CD14-positive monocyte (primary cell): ENCODE results near the gene CTNNA2. TPM values are rescaled to one million over a fixed set of nuclear protein-coding genes. Genes with fewer than 3 reads are reported as not detected.

Source experiments
- DNase-seq, 3 donors: peaks; one replicate each; pipeline ENCODE4 v3.0.0-alpha.2; 2011 to 2022
- H2AFZ ChIP-seq: 2 replicates; pipeline ENCODE4 v1.6.0; 2012; ENCODE audit warnings: mild to moderate bottlenecking, low read depth, low read length, inconsistent platforms; ENCODE audit not compliant: insufficient read depth, poor library complexity, severe bottlenecking
- H3K27ac ChIP-seq, 2 donors: 1 replicate in 1 of 2; 2 replicates in 1 of 2; pipeline ENCODE4 v1.5.1; 2012 to 2013; ENCODE audit warnings: low read length in 2 of 2, control low read depth in 1 of 2, inconsistent platforms in 1 of 2, low read depth in 1 of 2, mild to moderate bottlenecking in 1 of 2
- H3K27me3 ChIP-seq, 2 donors: one replicate each; pipeline versions ENCODE4 v1.6.0 to v1.6.1; 2011 to 2013; ENCODE audit warnings: low read length in 2 of 2; ENCODE audit not compliant: control insufficient read depth in 2 of 2, insufficient read depth in 2 of 2
- H3K36me3 ChIP-seq, 2 donors: replicated peaks in 1 of 2; 1 replicate in 1 of 2; 2 replicates in 1 of 2; pipeline versions ENCODE4 v1.5.1 to v1.6.1; 2012 to 2013; ENCODE audit warnings: low read length in 2 of 2, control low read depth in 1 of 2, inconsistent platforms in 1 of 2, mild to moderate bottlenecking in 1 of 2; ENCODE audit not compliant: insufficient read depth in 2 of 2, control insufficient read depth in 1 of 2
- H3K4me1 ChIP-seq, 2 donors: 1 replicate in 1 of 2; 2 replicates in 1 of 2; pipeline versions ENCODE4 v1.5.1 to v1.6.1; 2012 to 2013; ENCODE audit warnings: low read length in 2 of 2, control low read depth in 1 of 2, inconsistent platforms in 1 of 2, mild to moderate bottlenecking in 1 of 2, moderate library complexity in 1 of 2; ENCODE audit not compliant: insufficient read depth in 2 of 2, control insufficient read depth in 1 of 2
- H3K4me2 ChIP-seq: replicated peaks from 2 replicates; pipeline ENCODE3; 2012; ENCODE audit warnings: low read length, moderate library complexity, mild to moderate bottlenecking; ENCODE audit not compliant: poor library complexity, severe bottlenecking; ENCODE audit errors: extremely low read depth
- H3K4me3 ChIP-seq, 3 experiments: fragments of 200-600 bp in 1 of 3; sonication (generic) in 1 of 3; replicated peaks in 1 of 3; 1 replicate in 2 of 3; 2 replicates in 1 of 3; pipeline ENCODE4 v1.5.1; 2011 to 2013; ENCODE audit warnings: low read length in 3 of 3, mild to moderate bottlenecking in 3 of 3, control low read depth in 2 of 3, low read depth in 2 of 3, inconsistent platforms in 1 of 3, moderate library complexity in 1 of 3
- H3K79me2 ChIP-seq: 2 replicates; pipeline ENCODE4 v1.6.0; 2012; ENCODE audit warnings: mild to moderate bottlenecking, control low read depth, inconsistent platforms, low read length, moderate library complexity; ENCODE audit not compliant: insufficient read depth
- H3K9ac ChIP-seq: 2 replicates; pipeline ENCODE4 v1.6.0; 2017; ENCODE audit warnings: low read length, mild to moderate bottlenecking; ENCODE audit not compliant: insufficient read depth, poor library complexity, severe bottlenecking
- H3K9me3 ChIP-seq, 2 donors: replicated peaks in 1 of 2; 1 replicate in 1 of 2; 2 replicates in 1 of 2; pipeline versions ENCODE4 v1.5.1 to v1.6.1; 2012 to 2013; ENCODE audit warnings: low read length in 2 of 2, control low read depth in 1 of 2; ENCODE audit not compliant: control insufficient read depth in 1 of 2, insufficient read depth in 1 of 2
- H4K20me1 ChIP-seq: 2 replicates; pipeline ENCODE4 v1.6.0; 2012; ENCODE audit warnings: mild to moderate bottlenecking, low read length, control low read depth, moderate library complexity; ENCODE audit not compliant: insufficient read depth
- H3K27ac Mint-ChIP-seq, 7 donors: one replicate each; pipeline ENCODE4 v1.8.0; 2020; ENCODE audit warnings: mild to moderate bottlenecking in 7 of 7, mixed read lengths in 7 of 7, moderate library complexity in 6 of 7, inconsistent platforms in 2 of 7
- H3K27me3 Mint-ChIP-seq, 3 donors: one replicate each; pipeline ENCODE4 v1.8.0; 2021 to 2022; ENCODE audit warnings: low read depth in 3 of 3, mild to moderate bottlenecking in 3 of 3, mixed read lengths in 3 of 3, moderate library complexity in 3 of 3, inconsistent platforms in 1 of 3
- H3K36me3 Mint-ChIP-seq, 2 donors: one replicate each; pipeline ENCODE4 v1.8.0; 2020; ENCODE audit warnings: mixed read lengths in 2 of 2, inconsistent platforms in 1 of 2, mild to moderate bottlenecking in 1 of 2
- H3K4me1 Mint-ChIP-seq: one replicate; pipeline ENCODE4 v1.8.0; 2020; ENCODE audit warnings: mild to moderate bottlenecking, mixed read lengths
- H3K4me3 Mint-ChIP-seq, 2 donors: one replicate each; pipeline ENCODE4 v1.8.0; 2020; ENCODE audit warnings: mild to moderate bottlenecking in 2 of 2, mixed read lengths in 2 of 2, moderate library complexity in 1 of 2
- H3K9me3 Mint-ChIP-seq, 7 donors: one replicate each; pipeline ENCODE4 v1.8.0; 2020 to 2022; ENCODE audit warnings: mixed read lengths in 7 of 7, mild to moderate bottlenecking in 6 of 7, moderate library complexity in 6 of 7, inconsistent platforms in 2 of 7
- WGBS: methylation state at CpG from one replicate; pipeline ENCODE4 v1.1.5; 2013; ENCODE audit warnings: missing lambda C conversion rate; ENCODE audit not compliant: insufficient coverage; 5-methylcytosine and 5-hydroxymethylcytosine counted together
- intact Hi-C, 2 donors: fragments of 100-400 bp; cut with micrococcal nuclease; formaldehyde crosslinking; loops; one replicate each; pipeline versions ENCODE4 v1.15.0 to v1.15.1; 2023
- polyA plus RNA-seq, 3 donors: library from polyadenylated mRNA; depleted of rRNA in 1 of 3; unstranded in 2 of 3; stranded (reverse) in 1 of 3; fragments of 300-500 nt in 2 of 3; fragments of >200 nt in 1 of 3; fragmentation: Illumina TruSeq in 2 of 3; gene quantifications; 1 replicate in 2 of 3; 2 replicates in 1 of 3; pipeline ENCODE4 v1.2.3, GENCODE V29; 2012 to 2021
- TF ChIP-seq, protein P1 (sequence below): fragments of 200-600 bp; IDR thresholded peaks from one replicate; pipeline ENCODE4 v1.8.0; 2022; ENCODE audit warnings: antibody characterized with exemption, mild to moderate bottlenecking

The CTNNA2 gene
- polyA plus RNA-seq, 3 donors: not detected

- no peaks in the 10 kb centered on the region for H3K36me3 Mint-ChIP-seq
- H3K27me3 Mint-ChIP-seq: peaks cover 0 to 2% (median 2%) of the 10 kb centered on the region in 3 donors
- DNase-seq: no peak
- H3K79me2 ChIP-seq: no peaks in the 10 kb centered on the region
- H3K4me1 Mint-ChIP-seq: no peaks in the 10 kb centered on the region
- no peaks in the 10 kb centered on the region for H4K20me1 ChIP-seq
- no peaks in the 10 kb centered on the region for H3K36me3 ChIP-seq
- no peaks in the 10 kb centered on the region for H3K4me1 ChIP-seq
- peaks cover 0 to 6% (median 2%) of the 10 kb centered on the region in 7 donors for H3K9me3 Mint-ChIP-seq
- H3K9ac ChIP-seq: no peak overlapping the region
- no peak overlapping the region for H3K4me3 Mint-ChIP-seq
- no peak overlapping the region for H3K27ac Mint-ChIP-seq
- no peak overlapping the region for H2AFZ ChIP-seq
- H3K4me3 ChIP-seq: no peak overlapping the region
- no peaks in the 10 kb centered on the region for H3K9me3 ChIP-seq
- TF ChIP-seq, protein P1, sequence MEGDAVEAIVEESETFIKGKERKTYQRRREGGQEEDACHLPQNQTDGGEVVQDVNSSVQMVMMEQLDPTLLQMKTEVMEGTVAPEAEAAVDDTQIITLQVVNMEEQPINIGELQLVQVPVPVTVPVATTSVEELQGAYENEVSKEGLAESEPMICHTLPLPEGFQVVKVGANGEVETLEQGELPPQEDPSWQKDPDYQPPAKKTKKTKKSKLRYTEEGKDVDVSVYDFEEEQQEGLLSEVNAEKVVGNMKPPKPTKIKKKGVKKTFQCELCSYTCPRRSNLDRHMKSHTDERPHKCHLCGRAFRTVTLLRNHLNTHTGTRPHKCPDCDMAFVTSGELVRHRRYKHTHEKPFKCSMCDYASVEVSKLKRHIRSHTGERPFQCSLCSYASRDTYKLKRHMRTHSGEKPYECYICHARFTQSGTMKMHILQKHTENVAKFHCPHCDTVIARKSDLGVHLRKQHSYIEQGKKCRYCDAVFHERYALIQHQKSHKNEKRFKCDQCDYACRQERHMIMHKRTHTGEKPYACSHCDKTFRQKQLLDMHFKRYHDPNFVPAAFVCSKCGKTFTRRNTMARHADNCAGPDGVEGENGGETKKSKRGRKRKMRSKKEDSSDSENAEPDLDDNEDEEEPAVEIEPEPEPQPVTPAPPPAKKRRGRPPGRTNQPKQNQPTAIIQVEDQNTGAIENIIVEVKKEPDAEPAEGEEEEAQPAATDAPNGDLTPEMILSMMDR: no peak
- H3K4me2 ChIP-seq: no peak overlapping the region
- H3K27me3 ChIP-seq: no peaks in the 10 kb centered on the region
- intact Hi-C loops: no loop called here
- H3K27ac ChIP-seq: no peak overlapping the region
Observed at GRCh38 chr2:80117401-80117800, 604.5 kb downstream of the CTNNA2 start.

DNA sequence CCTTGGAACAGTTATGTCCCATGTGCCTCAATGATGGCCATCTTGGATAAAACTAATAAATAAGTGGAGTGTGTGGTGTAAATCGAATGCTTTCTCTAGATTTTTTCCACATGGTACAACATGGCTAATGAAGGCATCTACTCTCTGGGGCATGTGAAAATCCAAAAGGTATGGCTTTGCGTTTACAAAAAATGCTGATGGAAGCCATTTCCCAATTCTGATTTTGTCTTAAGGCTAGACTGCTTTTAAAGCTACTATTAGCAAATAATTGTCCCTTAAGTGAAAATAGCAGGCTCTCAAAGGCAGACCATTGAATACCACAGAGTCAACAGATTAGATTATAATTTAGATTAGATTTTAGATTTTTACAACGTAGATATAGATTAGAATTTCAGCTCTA is 608.0 kb downstream of the CTNNA2 start:
- no peaks in the 10 kb centered on the region for H3K36me3 ChIP-seq
- no peaks in the 10 kb centered on the region for H3K27me3 ChIP-seq
- H2AFZ ChIP-seq: no peak overlapping the region
- H3K4me2 ChIP-seq: no peak overlapping the region
- Mint-ChIP-seq H3K4me3 (no peak overlapping the region), H3K9me3 (peaks cover 1 to 6% (median 4%) of the 10 kb centered on the region in 7 donors), H3K36me3 (no peaks in the 10 kb centered on the region), H3K4me1 (no peaks in the 10 kb centered on the region), H3K27ac (no peak overlapping the region), H3K27me3 (peaks cover 0 to 2% (median 2%) of the 10 kb centered on the region in 3 donors)
- TF ChIP-seq, protein P1: no peak
- intact Hi-C loops: no loop called here
- H3K4me3 ChIP-seq: no peak overlapping the region
- no peak for DNase-seq
- H3K9me3 ChIP-seq: no peaks in the 10 kb centered on the region
- H3K27ac ChIP-seq: no peak overlapping the region
- H3K79me2 ChIP-seq: no peaks in the 10 kb centered on the region
- WGBS: no CpG with 5 or more reads among the region's 3 CpGs
- no peaks in the 10 kb centered on the region for H3K4me1 ChIP-seq
- H3K9ac ChIP-seq: no peak overlapping the region
- H4K20me1 ChIP-seq: no peaks in the 10 kb centered on the region
